OCI-LY1 (cell line): ENCODE results near the gene PRKAB1.

Source experiments
- H2AFZ ChIP-seq: fragments of 200-600 bp; sonication (generic), shearing (Covaris generic); 2 replicates; pipeline ENCODE4 v1.6.0; 2014; ENCODE audit warnings: antibody characterized with exemption, mild to moderate bottlenecking, low read length
- H3F3A ChIP-seq: fragments of 200-600 bp; sonication (generic), shearing (Covaris generic); 2 replicates; pipeline ENCODE4 v1.6.0; 2014; ENCODE audit warnings: mild to moderate bottlenecking, antibody characterized with exemption, low read length, moderate library complexity; ENCODE audit not compliant: insufficient read depth
- H3K27ac ChIP-seq: fragments of 200-600 bp; sonication (generic); 2 replicates; pipeline ENCODE4 v1.5.1; 2014; ENCODE audit warnings: low read length, mixed run types, mild to moderate bottlenecking, low read depth; ENCODE audit not compliant: poor library complexity, severe bottlenecking
- H3K27me3 ChIP-seq: fragments of 200-600 bp; sonication (generic); 2 replicates; pipeline ENCODE4 v1.6.0; 2014; ENCODE audit warnings: antibody characterized with exemption, mild to moderate bottlenecking, low read length, moderate library complexity; ENCODE audit not compliant: insufficient read depth
- H3K36me3 ChIP-seq: fragments of 200-600 bp; sonication (generic); 2 replicates; pipeline ENCODE4 v1.6.1; 2014; ENCODE audit warnings: mild to moderate bottlenecking, antibody characterized with exemption, low read length, moderate library complexity, mixed read lengths; ENCODE audit not compliant: insufficient read depth
- H3K4me1 ChIP-seq: fragments of 200-600 bp; sonication (generic); 2 replicates; pipeline ENCODE4 v1.5.1; 2014; ENCODE audit warnings: mild to moderate bottlenecking, low read length, moderate library complexity; ENCODE audit not compliant: insufficient read depth, severe bottlenecking
- H3K4me2 ChIP-seq: fragments of 200-600 bp; sonication (generic), shearing (Covaris generic); 2 replicates; pipeline ENCODE4 v1.6.1; 2014; ENCODE audit warnings: low read length
- H3K4me3 ChIP-seq: fragments of 200-600 bp; sonication (generic); 2 replicates; pipeline ENCODE4 v1.5.1; 2014; ENCODE audit warnings: low read length, low read depth, mild to moderate bottlenecking, mixed read lengths; ENCODE audit not compliant: poor library complexity, severe bottlenecking
- H3K79me2 ChIP-seq: fragments of 200-600 bp; shearing (Covaris generic); 2 replicates; pipeline ENCODE4 v1.6.1; 2016; ENCODE audit warnings: mixed run types, low read length, mixed read lengths; ENCODE audit not compliant: insufficient read depth
- H3K9ac ChIP-seq: fragments of 200-600 bp; sonication (generic), shearing (Covaris generic); 2 replicates; pipeline ENCODE4 v1.6.1; 2014; ENCODE audit warnings: mild to moderate bottlenecking, low read length, mixed read lengths
- H3K9me2 ChIP-seq: fragments of 200-600 bp; sonication (generic), shearing (Covaris generic); 2 replicates; pipeline ENCODE4 v1.6.1; 2014; ENCODE audit warnings: low read depth, mild to moderate bottlenecking, low read length, mixed read lengths
- H3K9me3 ChIP-seq: fragments of 200-600 bp; shearing (Covaris generic); 2 replicates; pipeline ENCODE4 v1.6.1; 2014; ENCODE audit warnings: low read length, mixed read lengths
- H4K20me1 ChIP-seq: fragments of 200-600 bp; sonication (generic), shearing (Covaris generic); 2 replicates; pipeline ENCODE4 v1.6.0; 2016; ENCODE audit warnings: mild to moderate bottlenecking, low read length; ENCODE audit not compliant: insufficient read depth
- CTCF ChIP-seq: fragments of 200-600 bp; sonication (generic), shearing (Covaris generic); IDR thresholded peaks from 2 replicates; pipeline ENCODE4 v1.5.1; 2017; ENCODE audit warnings: mild to moderate bottlenecking, antibody characterized with exemption, low read length, moderate library complexity, mixed read lengths
- EZH2 ChIP-seq: fragments of 200-600 bp; sonication (generic), shearing (Covaris generic); IDR thresholded peaks from 2 replicates; pipeline ENCODE4 v1.8.0; 2017; ENCODE audit warnings: borderline replicate concordance, mixed run types, mild to moderate bottlenecking, antibody characterized with exemption, low read length, moderate library complexity, mixed read lengths

Gene PRKAB1

GRCh38 chr12:119712721-119713120 is 44.8 kb downstream of the PRKAB1 start:
- H3K4me2 ChIP-seq, result no peak overlapping the region
- peaks cover 85% of the 10 kb centered on the region for H3K36me3 ChIP-seq
- no peak overlapping the region for H3K27ac ChIP-seq
- no peak overlapping the region for H2AFZ ChIP-seq
- TF ChIP-seq CTCF, result no peak
- no peak for TF ChIP-seq EZH2
- no peaks in the 10 kb centered on the region for H3K9me3 ChIP-seq
- no peaks in the 10 kb centered on the region for H3K4me1 ChIP-seq
- no peak overlapping the region for H3K9ac ChIP-seq
- H3K4me3 ChIP-seq, result no peak overlapping the region
- no peaks in the 10 kb centered on the region for H3K9me2 ChIP-seq
- H3K79me2 ChIP-seq, result no peaks in the 10 kb centered on the region
- H4K20me1 ChIP-seq, result no peaks in the 10 kb centered on the region
- H3F3A ChIP-seq, result no peaks in the 10 kb centered on the region
- no peaks in the 10 kb centered on the region for H3K27me3 ChIP-seq

- Histone ChIP-seq H3K9me2 (no peaks in the 10 kb centered on the region), H3K79me2 (no peaks in the 10 kb centered on the region), H3K27ac (no peak overlapping the region), H3K4me1 (no peaks in the 10 kb centered on the region), H3K36me3 (peaks cover 86% of the 10 kb centered on the region), H3F3A (no peaks in the 10 kb centered on the region), H3K4me2 (no peak overlapping the region), H3K4me3 (no peak overlapping the region), H4K20me1 (no peaks in the 10 kb centered on the region), H3K9ac (no peak overlapping the region), H3K27me3 (no peaks in the 10 kb centered on the region), H2AFZ (no peak overlapping the region), H3K9me3 (no peaks in the 10 kb centered on the region)
- no peak for TF ChIP-seq CTCF
- TF ChIP-seq EZH2, result no peak
Observed at GRCh38 chr12:119713551-119714031, 45.7 kb downstream of the PRKAB1 start.

GRCh38 chr12:119714614-119715267 is 46.8 kb downstream of the PRKAB1 start:
- Histone ChIP-seq H3K9me3 (no peaks in the 10 kb centered on the region), H3K4me2 (no peak overlapping the region), H3K79me2 (no peaks in the 10 kb centered on the region), H3K4me1 (no peaks in the 10 kb centered on the region), H3K27me3 (no peaks in the 10 kb centered on the region), H2AFZ (no peak overlapping the region), H3K4me3 (no peak overlapping the region), H3F3A (no peaks in the 10 kb centered on the region), H3K9ac (no peak overlapping the region), H3K27ac (no peak overlapping the region), H3K9me2 (no peaks in the 10 kb centered on the region), H3K36me3 (peaks cover 86% of the 10 kb centered on the region), H4K20me1 (no peaks in the 10 kb centered on the region)
- TF ChIP-seq EZH2, result no peak
- no peak for TF ChIP-seq CTCF
